Psoas muscle (tissue), 8 donors: Measurements from ENCODE around the gene TMCO4. TPM values are rescaled to one million over a fixed set of nuclear protein-coding genes. Genes with fewer than 3 reads are reported as not detected.

ENCODE experiments used
- ATAC-seq, 4 donors: fragments of 200-7000 bp; cut with Tn5 transposase; one replicate each; pipeline ENCODE4 v1.9.1; 2020; ENCODE audit warnings: moderate library complexity in 3 of 4, mild to moderate bottlenecking in 2 of 4
- DNase-seq, 2 donors: peaks; one replicate each; pipeline ENCODE4 v3.0.0-alpha.2; 2020
- H3K27ac ChIP-seq: fragments of 200-600 bp; one replicate; pipeline ENCODE4 v1.8.0; 2022
- H3K27me3 ChIP-seq, 3 donors: fragments of 200-600 bp in 1 of 3; one replicate each; pipeline versions ENCODE4 v1.6.1 to v1.8.0; 2013 to 2022; ENCODE audit warnings: low read length in 2 of 3, mild to moderate bottlenecking in 2 of 3, moderate library complexity in 1 of 3; ENCODE audit not compliant: insufficient read depth in 3 of 3
- H3K36me3 ChIP-seq, 2 donors: fragments of 200-600 bp in 1 of 2; one replicate each; pipeline versions ENCODE4 v1.6.1 to v1.8.0; 2013 to 2022; ENCODE audit warnings: low read depth in 1 of 2, mild to moderate bottlenecking in 1 of 2, moderate library complexity in 1 of 2; ENCODE audit not compliant: insufficient read depth in 1 of 2
- H3K4me1 ChIP-seq: fragments of 200-600 bp; one replicate; pipeline ENCODE4 v1.8.0; 2022
- H3K4me3 ChIP-seq: fragments of 200-600 bp; one replicate; pipeline ENCODE4 v1.8.0; 2022; ENCODE audit warnings: mild to moderate bottlenecking
- H3K9me3 ChIP-seq: fragments of 200-600 bp; one replicate; pipeline ENCODE4 v1.8.0; 2022
- CTCF ChIP-seq: fragments of 200-600 bp; IDR thresholded peaks from one replicate; pipeline ENCODE4 v1.8.0; 2022; ENCODE audit warnings: antibody characterized with exemption
- WGBS, 3 donors: extraction: QIAGEN DNeasy Blood & Tissue Kit; methylation state at CpG; one replicate each; pipeline versions ENCODE4 v1.1.6 to v1.1.7; 2013; 5-methylcytosine and 5-hydroxymethylcytosine counted together
- intact Hi-C, 2 donors: fragments of 100-400 bp; cut with DNase I; formaldehyde crosslinking; loops; one replicate each; pipeline versions ENCODE4 v1.11.0 to v1.14.2; 2022
- polyA plus RNA-seq, 3 donors: library from polyadenylated mRNA; stranded (reverse); fragments of 200-250 nt; gene quantifications; one replicate each; pipeline ENCODE4 v1.2.3, GENCODE V29; 2013
- total RNA-seq, 4 donors: library from RNA; stranded (reverse); fragmentation: NEBNext Ultra II Directional in 2 of 4; extraction: Animal tissue kit (Norgen Biotek cat#: 25700) in 2 of 4; gene quantifications; one replicate each; pipeline versions ENCODE4 v1.2.1 to v1.2.4, GENCODE V29; 2021 to 2023
- donor health status: healthy with polysubstance abuse.
- donor health status: DM: no; HTN: no; CAD: no; lungs with moderate emphysema.
- donor health status: Bipolar disorder and iron deficiency.
- donor health status: healthy.
- donor health status: DM: yes; HTN: yes; CAD: no.
- donor health status: DM: no; HTN: no; CAD: no.
- donor health status: DM: no; HTN: no; CAD: no.
- donor health status: DM: yes; HTN: yes; CAD: no.

The TMCO4 gene
- total and polyA plus RNA-seq, 7 donors: 2.3 to 4.8 (median 3.2) TPM

GRCh38 chr1:19814244-19814661 lies 14.5 kb upstream of the TMCO4 start:
- TF ChIP-seq CTCF: no peak
- 45 to 53% (median 53%) methylated on average over 15 of the region's 15 CpGs for WGBS, 3 donors
- intact Hi-C loops: loop anchor here in 1 of 2 donors (5.0 kb wide), 1 partner anchor 97 kb away; no protein-coding TSS in a partner anchor
- Histone ChIP-seq H3K9me3 (no peaks in the 10 kb centered on the region), H3K27me3 (no peaks in the 10 kb centered on the region), H3K4me3 (no peak overlapping the region), H3K27ac (no peak overlapping the region), H3K4me1 (no peaks in the 10 kb centered on the region), H3K36me3 (no peaks in the 10 kb centered on the region)
- ATAC-seq: no peak
- DNase-seq: no peak

- no peak for TF ChIP-seq CTCF
- DNase-seq (no peak), ATAC-seq (no peak)
- intact Hi-C loops: loop anchor here in 1 of 2 donors (5.0 kb wide), 1 partner anchor 96 kb away; no protein-coding TSS in a partner anchor
- WGBS, 3 donors: 78 to 88% (median 87%) methylated on average over 4 of the region's 4 CpGs
- Histone ChIP-seq H3K27me3 (no peaks in the 10 kb centered on the region), H3K9me3 (no peaks in the 10 kb centered on the region), H3K36me3 (no peaks in the 10 kb centered on the region), H3K4me3 (no peak overlapping the region), H3K27ac (no peak overlapping the region), H3K4me1 (no peaks in the 10 kb centered on the region)
These were observed 13.9 kb upstream of the TMCO4 start for GRCh38 chr1:19813643-19813960.

GRCh38 chr1:19812875-19813642 lies 13.3 kb upstream of the TMCO4 start:
- no peak overlapping the region for H3K27ac ChIP-seq
- WGBS, 3 donors: 66 to 78% (median 72%) methylated on average over 15 of the region's 15 CpGs
- intact Hi-C loops: loop anchor here in 1 of 2 donors (5.0 kb wide), 1 partner anchor 96 kb away; no protein-coding TSS in a partner anchor
- no peaks in the 10 kb centered on the region for H3K9me3 ChIP-seq
- H3K27me3 ChIP-seq: no peaks in the 10 kb centered on the region
- no peak overlapping the region for H3K4me3 ChIP-seq
- ATAC-seq (no peak), DNase-seq (no peak)
- H3K36me3 ChIP-seq: no peaks in the 10 kb centered on the region
- no peak for TF ChIP-seq CTCF
- no peaks in the 10 kb centered on the region for H3K4me1 ChIP-seq

GRCh38 chr1:19811206-19811851 lies 11.6 kb upstream of the TMCO4 start:
- 56 to 62% (median 57%) methylated on average over 5 of the region's 5 CpGs for WGBS, 3 donors
- peak; percentile 40 for TF ChIP-seq CTCF
- no peaks in the 10 kb centered on the region for H3K9me3 ChIP-seq
- H3K27ac ChIP-seq: no peak overlapping the region
- no peaks in the 10 kb centered on the region for H3K4me1 ChIP-seq
- ATAC-seq (peak in 1 of 4 donors; percentile 55), DNase-seq (peak; percentile 43 to 59)
- H3K27me3 ChIP-seq: no peaks in the 10 kb centered on the region
- no peak overlapping the region for H3K4me3 ChIP-seq
- no peaks in the 10 kb centered on the region for H3K36me3 ChIP-seq
- intact Hi-C loops: loop anchor here in 1 of 2 donors (5.0 kb wide), 1 partner anchor 94 kb away; no protein-coding TSS in a partner anchor
